H9 (cell line): ENCODE results near the gene ARHGAP26. TPM values are rescaled to one million over a fixed set of nuclear protein-coding genes. Genes with fewer than 3 reads are reported as not detected.

ENCODE experiments used
- DNase-seq: peaks from one replicate; pipeline ENCODE4 v3.0.0-alpha.2; 2017
- H2AFZ ChIP-seq: one replicate; pipeline ENCODE4 v1.6.1; 2013; ENCODE audit warnings: mild to moderate bottlenecking, low read length, control low read depth, moderate library complexity
- H2AK5ac ChIP-seq: 2 replicates; pipeline ENCODE4 v1.6.1; 2013; ENCODE audit warnings: low read length, control low read depth, mixed read lengths; ENCODE audit not compliant: insufficient read length
- H2BK120ac ChIP-seq: one replicate; pipeline ENCODE4 v1.6.1; 2013; ENCODE audit warnings: low read depth, mild to moderate bottlenecking, low read length, control low read depth, inconsistent platforms; ENCODE audit not compliant: poor library complexity, severe bottlenecking
- H2BK12ac ChIP-seq: 2 replicates; pipeline ENCODE4 v1.6.1; 2013; ENCODE audit warnings: low read length, control low read depth, mixed read lengths, low read depth; ENCODE audit not compliant: insufficient read length
- H2BK15ac ChIP-seq: 2 replicates; pipeline ENCODE4 v1.6.1; 2013; ENCODE audit warnings: low read depth, low read length, control low read depth
- H2BK20ac ChIP-seq: one replicate; pipeline ENCODE4 v1.6.1; 2013; ENCODE audit warnings: low read depth, mild to moderate bottlenecking, low read length, control low read depth, inconsistent platforms; ENCODE audit not compliant: poor library complexity, severe bottlenecking
- H2BK5ac ChIP-seq: 2 replicates; pipeline ENCODE4 v1.6.1; 2013; ENCODE audit warnings: low read length, control low read depth, mixed read lengths; ENCODE audit not compliant: insufficient read length
- H3K14ac ChIP-seq: 2 replicates; pipeline ENCODE4 v1.6.1; 2013; ENCODE audit warnings: low read length, control low read depth; ENCODE audit not compliant: insufficient read depth
- H3K18ac ChIP-seq: 2 replicates; pipeline ENCODE4 v1.6.1; 2013; ENCODE audit warnings: low read depth, mild to moderate bottlenecking, mixed read lengths, low read length, control low read depth; ENCODE audit not compliant: insufficient read length
- H3K23ac ChIP-seq: 2 replicates; pipeline ENCODE4 v1.6.1; 2013; ENCODE audit warnings: low read length, control low read depth, mixed read lengths, low read depth; ENCODE audit not compliant: insufficient read length
- H3K23me2 ChIP-seq: 2 replicates; pipeline ENCODE4 v1.6.1; 2013; ENCODE audit warnings: low read depth, mild to moderate bottlenecking, mixed read lengths, low read length, control low read depth; ENCODE audit not compliant: insufficient read length, poor library complexity, severe bottlenecking
- H3K27ac ChIP-seq: 2 replicates; pipeline ENCODE4 v1.5.1; 2013; ENCODE audit warnings: low read length, control low read depth, mixed read lengths, low read depth; ENCODE audit not compliant: insufficient read length
- H3K27me3 ChIP-seq: 2 replicates; pipeline ENCODE4 v1.6.1; 2013; ENCODE audit warnings: low read length, control low read depth, inconsistent platforms; ENCODE audit not compliant: insufficient read depth
- H3K4ac ChIP-seq: 2 replicates; pipeline ENCODE4 v1.6.1; 2013; ENCODE audit warnings: low read depth, mild to moderate bottlenecking, control low read depth, inconsistent platforms, low read length, moderate library complexity
- H3K4me1 ChIP-seq: 2 replicates; pipeline ENCODE4 v1.6.1; 2013; ENCODE audit warnings: low read length, control low read depth, inconsistent platforms; ENCODE audit not compliant: insufficient read depth
- H3K4me2 ChIP-seq: 2 replicates; pipeline ENCODE4 v1.6.1; 2013; ENCODE audit warnings: low read length, control low read depth, mixed read lengths; ENCODE audit not compliant: insufficient read length, insufficient read depth
- H3K56ac ChIP-seq: 2 replicates; pipeline ENCODE4 v1.6.1; 2013; ENCODE audit warnings: low read depth, mild to moderate bottlenecking, mixed read lengths, low read length, control low read depth; ENCODE audit not compliant: insufficient read length
- H3K79me1 ChIP-seq: 2 replicates; pipeline ENCODE4 v1.6.1; 2013; ENCODE audit warnings: low read depth, mild to moderate bottlenecking, moderate library complexity, low read length, control low read depth, inconsistent platforms; ENCODE audit not compliant: insufficient read depth, poor library complexity, severe bottlenecking
- H3K79me2 ChIP-seq: 2 replicates; pipeline ENCODE4 v1.6.1; 2013; ENCODE audit warnings: low read length, control low read depth, inconsistent platforms; ENCODE audit not compliant: insufficient read depth
- H3K9ac ChIP-seq: 2 replicates; pipeline ENCODE4 v1.6.1; 2013; ENCODE audit warnings: low read length, control low read depth, mixed read lengths; ENCODE audit not compliant: insufficient read length; ENCODE audit errors: extremely low read depth
- H3K9me3 ChIP-seq: one replicate; pipeline ENCODE4 v1.6.1; 2013; ENCODE audit warnings: low read depth, low read length, inconsistent platforms; ENCODE audit not compliant: control insufficient read depth
- H3T11ph ChIP-seq: one replicate; pipeline ENCODE4 v1.6.1; 2013; ENCODE audit warnings: mild to moderate bottlenecking, low read length, control low read depth, inconsistent platforms
- H4K20me1 ChIP-seq: one replicate; pipeline ENCODE4 v1.6.1; 2013; ENCODE audit not compliant: control insufficient read depth, insufficient read length, insufficient read depth
- H4K5ac ChIP-seq: 2 replicates; pipeline ENCODE4 v1.6.1; 2013; ENCODE audit warnings: low read depth, mild to moderate bottlenecking, mixed read lengths, low read length, control low read depth; ENCODE audit not compliant: insufficient read length
- H4K8ac ChIP-seq: replicated peaks from 2 replicates; pipeline ENCODE4 v1.6.1; 2013; ENCODE audit warnings: low read length, control low read depth, mixed read lengths, low read depth; ENCODE audit not compliant: insufficient read length
- H4K91ac ChIP-seq: 2 replicates; pipeline ENCODE4 v1.6.1; 2013; ENCODE audit warnings: low read depth, mild to moderate bottlenecking, moderate library complexity, mixed read lengths, low read length, control low read depth; ENCODE audit not compliant: insufficient read length
- H3K27ac Mint-ChIP-seq, 3 experiments: 2 replicates in 2 of 3; 3 replicates in 1 of 3; pipeline ENCODE4 v1.8.0; 2020 to 2021; ENCODE audit warnings: mixed read lengths in 3 of 3, mild to moderate bottlenecking in 1 of 3, moderate library complexity in 1 of 3
- H3K27me3 Mint-ChIP-seq: 2 replicates; pipeline ENCODE4 v1.8.0; 2021; ENCODE audit warnings: low read depth, mild to moderate bottlenecking, moderate library complexity, mixed read lengths
- H3K36me3 Mint-ChIP-seq, 3 experiments: 2 replicates in 2 of 3; 3 replicates in 1 of 3; pipeline ENCODE4 v1.8.0; 2020 to 2021; ENCODE audit warnings: low read depth in 3 of 3, mixed read lengths in 3 of 3; ENCODE audit not compliant: insufficient read depth in 1 of 3
- H3K4me1 Mint-ChIP-seq, 2 experiments: 2 replicates each; pipeline ENCODE4 v1.8.0; 2020; ENCODE audit warnings: mixed read lengths in 2 of 2
- H3K4me3 Mint-ChIP-seq, 2 experiments: 2 replicates in 1 of 2; 3 replicates in 1 of 2; pipeline ENCODE4 v1.8.0; 2020 to 2021; ENCODE audit warnings: mild to moderate bottlenecking in 2 of 2, mixed read lengths in 2 of 2, moderate library complexity in 1 of 2
- H3K9me3 Mint-ChIP-seq, 2 experiments: 2 replicates in 1 of 2; 3 replicates in 1 of 2; pipeline ENCODE4 v1.8.0; 2020; ENCODE audit warnings: mild to moderate bottlenecking in 2 of 2, mixed read lengths in 2 of 2, moderate library complexity in 1 of 2
- CTCF ChIP-seq: fragments of 200-600 bp; sonication (generic); conservative IDR thresholded peaks from 3 replicates; pipeline ENCODE4 v1.8.0; 2021; ENCODE audit warnings: antibody characterized with exemption, mild to moderate bottlenecking
- WGBS: extraction: QIAGEN DNeasy Blood & Tissue Kit; methylation state at CpG from one replicate; pipeline ENCODE4 v1.1.7; 2013; ENCODE audit warnings: missing lambda C conversion rate, low lambda C conversion rate, mixed read lengths; ENCODE audit not compliant: insufficient read length; ENCODE audit errors: extremely low coverage; 5-methylcytosine and 5-hydroxymethylcytosine counted together
- total RNA-seq: library from RNA; stranded (reverse); gene quantifications from 2 replicates; pipeline ENCODE4 v1.2.1, GENCODE V29; 2021

ARHGAP26 gene
- total RNA-seq, 1 experiment from 2014 or later: 13.8 TPM

- H2BK5ac ChIP-seq: no peak overlapping the region
- H3K4me1 ChIP-seq: no peaks in the 10 kb centered on the region
- no peak overlapping the region for H4K91ac ChIP-seq
- TF ChIP-seq CTCF: no peak
- H3K23ac ChIP-seq: no peak overlapping the region
- H3K9me3 ChIP-seq: no peaks in the 10 kb centered on the region
- H3K27me3 Mint-ChIP-seq: no peaks in the 10 kb centered on the region
- no peak overlapping the region for H3K4me3 Mint-ChIP-seq
- no peaks in the 10 kb centered on the region for H3K27me3 ChIP-seq
- H3K56ac ChIP-seq: no peak overlapping the region
- no peaks in the 10 kb centered on the region for H3K79me1 ChIP-seq
- H2BK120ac ChIP-seq: no peak overlapping the region
- no peak overlapping the region for H2BK12ac ChIP-seq
- no peaks in the 10 kb centered on the region; a peak in 1 of 7 replicates for H3K36me3 Mint-ChIP-seq
- no peak overlapping the region for H3T11ph ChIP-seq
- no peak overlapping the region for H2AK5ac ChIP-seq
- H3K4me2 ChIP-seq: no peak overlapping the region
- no peak overlapping the region for H4K5ac ChIP-seq
- H3K79me2 ChIP-seq: no peaks in the 10 kb centered on the region
- peaks cover 5 to 7% of the 10 kb centered on the region in 2 experiments for H3K4me1 Mint-ChIP-seq
- H3K9ac ChIP-seq: no peak overlapping the region
- no peaks in the 10 kb centered on the region for H4K20me1 ChIP-seq
- no peak overlapping the region for H2BK15ac ChIP-seq
- H3K9me3 Mint-ChIP-seq: no peaks in the 10 kb centered on the region
- H3K14ac ChIP-seq: no peak overlapping the region
- H3K23me2 ChIP-seq: no peaks in the 10 kb centered on the region
- WGBS: no CpG with 5 or more reads among the region's 1 CpG
- no peak overlapping the region for H3K27ac ChIP-seq
- H4K8ac ChIP-seq: no peak overlapping the region
- H2AFZ ChIP-seq: no peak overlapping the region
- no peak overlapping the region for H3K18ac ChIP-seq
- no peak overlapping the region for H3K27ac Mint-ChIP-seq
- no peak overlapping the region for H3K4ac ChIP-seq
- H2BK20ac ChIP-seq: no peak overlapping the region
- DNase-seq: no peak
Observed at GRCh38 chr5:142789206-142789605, 19.0 kb downstream of the ARHGAP26 start.
